Raji (cell line): ENCODE measurements around the gene EHHADH.

Experiments used
- POLR2A ChIP-seq: IDR thresholded peaks from 2 replicates; pipeline ENCODE4 v1.6.1; 2011; ENCODE audit warnings: low read depth, low read length, control low read depth; ENCODE audit not compliant: insufficient read depth

Gene EHHADH

DNA sequence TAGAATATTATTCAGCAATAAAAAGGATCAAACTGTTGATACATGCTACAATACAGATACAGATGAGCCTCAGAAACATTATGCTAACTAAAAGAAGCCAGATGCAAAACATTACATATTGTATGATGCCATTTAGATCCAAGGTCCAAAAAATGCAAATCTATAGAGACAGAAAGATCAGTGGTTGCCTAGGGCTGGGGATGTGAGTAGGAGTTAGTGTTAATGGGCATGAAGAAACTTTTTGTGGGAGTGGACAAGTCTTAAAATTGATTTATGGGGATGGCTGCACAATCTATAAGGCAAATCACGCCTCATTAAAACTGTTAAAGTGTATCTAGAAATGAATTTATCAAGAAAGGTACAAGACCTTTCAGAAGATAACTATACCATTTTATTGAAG is 45.0 kb downstream of the EHHADH start:
- TF ChIP-seq POLR2A = no peak

GRCh38 chr3:185207931-185208746 is 45.7 kb downstream of the EHHADH start:
- TF ChIP-seq POLR2A = no peak

DNA sequence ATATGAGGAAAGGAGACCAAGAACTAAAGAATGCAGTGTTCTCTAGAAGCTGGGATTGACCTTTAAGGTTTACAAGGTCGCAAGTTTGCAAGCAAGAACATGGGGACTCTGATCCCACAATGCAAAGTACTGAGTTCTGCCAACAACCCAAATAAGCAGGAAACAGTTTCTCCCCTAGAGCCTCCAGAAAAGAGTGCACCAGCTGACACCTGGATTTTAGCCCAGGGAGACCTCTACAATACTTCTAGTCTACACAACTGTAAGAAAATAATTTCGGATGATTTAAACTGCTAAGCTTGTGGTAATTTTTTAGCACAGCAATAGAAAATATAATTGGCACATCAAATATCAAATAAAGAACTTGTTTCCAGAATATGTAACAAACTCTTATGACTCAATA is 46.4 kb downstream of the EHHADH start:
- no peak for TF ChIP-seq POLR2A

DNA sequence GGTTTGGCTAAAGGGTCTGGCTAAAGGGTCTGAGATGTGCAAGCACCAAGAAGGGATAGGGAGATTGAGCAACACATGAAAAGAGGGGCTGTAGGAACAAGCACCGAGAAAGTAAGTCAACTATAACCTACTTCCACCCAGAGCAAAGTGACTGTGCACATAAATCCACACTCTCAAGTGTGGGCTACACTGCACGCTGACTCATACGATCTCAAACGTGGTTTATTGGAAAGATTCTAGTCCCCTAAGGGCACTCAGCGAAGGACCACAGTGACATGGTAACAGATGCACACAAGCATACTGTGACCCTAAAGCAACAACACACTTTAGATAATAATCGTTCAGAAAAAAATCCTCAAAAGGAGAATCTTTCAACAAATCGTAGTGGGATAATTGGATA is 48.0 kb downstream of the EHHADH start:
- no peak for TF ChIP-seq POLR2A

DNA sequence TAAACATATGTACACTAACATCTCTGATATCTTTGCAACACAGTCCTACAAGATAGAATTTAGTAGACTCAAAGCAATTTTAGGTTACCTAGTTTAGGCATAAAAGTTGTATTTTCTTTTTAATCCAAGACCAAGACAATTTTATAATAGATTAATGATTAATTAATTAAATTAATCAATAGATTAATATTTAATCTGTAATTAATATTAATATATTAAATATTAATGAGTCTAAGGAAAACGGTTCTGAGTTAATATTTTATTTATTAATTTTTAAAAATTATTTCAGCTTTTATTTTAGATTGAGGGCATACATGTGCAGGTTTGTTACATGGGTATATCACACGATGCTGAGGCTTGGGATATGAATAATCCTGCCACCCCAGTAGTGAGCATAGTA is 49.0 kb downstream of the EHHADH start:
- TF ChIP-seq POLR2A = no peak

- TF ChIP-seq POLR2A = no peak
These were observed 53.2 kb downstream of the EHHADH start for GRCh38 chr3:185200639-185201038.

GRCh38 chr3:185199671-185200070 is 54.2 kb downstream of the EHHADH start:
- TF ChIP-seq POLR2A = no peak

DNA sequence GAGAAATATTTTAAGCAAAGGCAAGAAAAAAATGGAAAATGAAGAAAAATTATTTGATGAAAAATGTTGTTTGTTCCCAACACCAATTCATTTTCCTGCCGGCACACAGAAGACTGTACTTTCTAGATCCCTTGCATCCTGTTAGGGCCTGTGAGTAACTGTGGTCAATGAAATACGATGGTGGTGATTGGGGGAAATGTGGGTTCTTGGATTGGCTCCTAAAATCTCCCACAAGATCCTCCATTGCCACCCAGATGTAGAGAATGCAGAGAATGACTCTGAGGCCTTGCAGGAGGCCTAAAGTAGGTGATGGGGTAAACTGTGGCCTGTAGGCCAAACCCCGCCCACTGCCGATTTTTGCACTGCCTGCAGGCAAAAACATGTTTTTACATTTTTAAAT is 54.6 kb downstream of the EHHADH start:
- no peak for TF ChIP-seq POLR2A

- no peak for TF ChIP-seq POLR2A
These were observed 56.8 kb downstream of the EHHADH start for GRCh38 chr3:185197068-185197467.

DNA sequence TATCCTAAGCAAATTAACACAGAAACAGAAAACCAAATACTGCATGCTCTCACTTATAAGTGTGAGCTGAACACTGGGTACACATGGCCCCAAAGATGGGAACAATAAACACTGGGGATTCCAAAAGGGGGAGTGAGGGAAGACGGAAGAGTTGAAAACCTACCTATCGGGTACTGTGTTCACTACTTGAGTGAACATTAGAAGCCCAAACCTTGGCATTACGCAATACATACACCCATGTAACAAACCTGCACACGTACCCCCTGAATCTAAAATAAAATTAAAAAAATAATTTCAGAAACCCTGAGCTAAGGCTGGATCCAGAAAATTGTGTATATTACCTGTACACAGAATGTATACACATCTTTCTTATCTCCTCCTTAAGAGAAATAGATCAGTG is 58.2 kb downstream of the EHHADH start:
- TF ChIP-seq POLR2A = no peak

- no peak for TF ChIP-seq POLR2A
These were observed 65.0 kb downstream of the EHHADH start for GRCh38 chr3:185188816-185189215.

- TF ChIP-seq POLR2A = no peak
These were observed 66.5 kb downstream of the EHHADH start for GRCh38 chr3:185187391-185187790.

DNA sequence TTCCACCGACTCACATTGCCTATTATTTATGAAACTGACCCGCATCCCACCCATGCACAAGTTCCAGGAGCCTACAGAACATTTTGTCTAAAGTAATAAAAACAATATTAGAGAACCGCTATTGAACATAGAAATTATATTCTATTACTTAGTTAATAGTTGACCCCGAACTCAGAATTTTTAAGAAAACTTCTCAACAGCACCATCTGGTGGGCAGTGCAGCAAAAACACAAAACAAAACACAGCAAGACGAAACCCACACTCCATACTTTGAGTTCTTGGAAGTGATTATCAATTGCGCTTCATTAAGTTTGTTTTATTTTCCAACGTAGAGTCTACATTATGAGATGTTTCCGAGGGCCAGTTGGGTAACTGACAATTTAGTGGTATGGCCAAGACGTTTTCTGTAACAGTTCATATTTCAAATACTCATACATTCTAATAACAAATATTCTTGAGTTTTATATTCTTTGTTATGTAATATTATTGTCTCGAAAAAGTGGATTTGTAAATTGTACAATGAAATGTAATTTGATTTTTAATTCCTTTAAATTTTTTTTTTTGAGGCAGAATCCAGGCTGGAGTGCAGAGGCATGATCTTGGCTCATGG is 77.0 kb downstream of the EHHADH start:
- TF ChIP-seq POLR2A = no peak

DNA sequence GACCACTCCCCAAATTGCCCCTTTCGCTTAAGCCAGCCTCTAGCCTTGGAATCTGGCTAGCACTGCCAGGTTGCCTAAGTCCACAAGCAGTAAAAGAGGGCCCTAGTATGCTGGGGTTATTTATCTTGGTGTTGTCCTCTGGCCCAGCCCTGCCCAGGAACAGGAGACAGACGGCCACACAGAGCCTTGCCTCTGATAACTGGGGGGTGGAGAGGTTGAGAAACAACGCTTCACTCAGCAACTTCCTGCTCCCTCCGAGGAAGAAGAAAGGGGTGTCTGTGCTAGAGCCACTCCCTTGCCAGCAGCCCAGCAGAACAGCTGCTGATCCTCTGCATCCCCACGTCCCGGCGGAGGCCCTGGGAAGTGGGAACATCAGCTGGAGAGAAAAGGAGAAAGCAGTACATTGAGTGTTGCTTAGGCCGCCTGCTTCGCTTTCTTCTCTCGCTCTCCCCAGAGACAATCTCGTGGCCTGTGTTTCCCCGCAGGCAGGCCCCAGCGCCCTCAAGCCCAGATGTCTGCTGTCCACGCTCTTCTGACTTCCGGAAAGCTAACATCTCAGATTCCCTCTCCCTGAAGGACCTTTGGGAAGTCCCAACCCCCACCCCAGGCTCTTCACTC is 78.4 kb downstream of the EHHADH start:
- TF ChIP-seq POLR2A = no peak

DNA sequence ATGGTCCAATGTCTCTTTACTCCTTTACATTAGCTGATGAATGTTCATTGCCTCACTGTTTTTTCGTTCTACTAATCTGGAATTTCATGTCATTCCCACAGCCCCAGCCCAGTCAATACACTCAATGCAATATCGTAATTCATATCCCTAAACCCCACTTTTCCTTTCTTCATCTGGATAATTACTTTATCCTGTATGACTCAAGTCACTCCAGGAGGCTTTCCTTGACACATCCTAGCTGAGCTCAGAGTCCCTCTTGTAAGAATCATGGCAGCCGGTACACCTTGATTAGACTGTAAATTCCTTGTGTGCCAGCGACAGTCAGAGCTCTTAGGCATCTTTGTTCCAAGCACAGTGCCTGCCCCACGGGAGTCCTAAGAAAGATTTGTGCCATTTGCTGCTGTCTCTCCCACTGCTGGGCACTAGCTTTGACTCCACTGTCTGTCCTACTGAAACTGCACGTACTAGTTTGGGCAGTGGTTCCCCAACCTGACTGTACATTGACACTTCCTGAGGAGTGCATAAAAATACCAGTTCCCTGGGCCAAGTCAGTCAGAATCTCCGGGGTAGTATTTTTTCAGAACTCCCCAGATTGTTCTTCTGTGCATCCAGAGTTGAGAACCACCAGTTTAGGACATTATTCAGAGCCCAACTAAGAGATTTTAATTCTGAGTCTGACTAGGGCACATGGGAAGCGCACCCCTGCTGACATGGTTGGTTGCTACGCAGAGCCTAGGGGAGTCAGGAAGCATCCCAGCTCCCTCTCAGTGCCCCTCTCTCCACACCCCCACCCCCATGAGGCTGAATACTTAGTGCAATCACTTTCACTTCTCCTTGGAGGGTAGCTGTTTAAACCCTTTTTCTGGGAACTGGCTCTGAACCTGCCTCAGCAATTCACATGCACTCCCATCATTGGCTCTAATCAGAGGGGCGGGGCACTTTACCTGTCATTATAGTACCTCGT is 81.5 kb downstream of the EHHADH start:
- no peak for TF ChIP-seq POLR2A
